ENCODE measurements around the gene INSR. TPM values are rescaled to one million over a fixed set of nuclear protein-coding genes. Genes with fewer than 3 reads are reported as not detected.
"Not testable (repeated sequence)": the region's sequence is repeated elsewhere in the genome, so short reads cannot be mapped to it uniquely, and the experiment has no call there.

The INSR gene
- total and polyA plus RNA-seq, 8 donors = 14.0 to 22.8 (median 18.2) TPM

DNA sequence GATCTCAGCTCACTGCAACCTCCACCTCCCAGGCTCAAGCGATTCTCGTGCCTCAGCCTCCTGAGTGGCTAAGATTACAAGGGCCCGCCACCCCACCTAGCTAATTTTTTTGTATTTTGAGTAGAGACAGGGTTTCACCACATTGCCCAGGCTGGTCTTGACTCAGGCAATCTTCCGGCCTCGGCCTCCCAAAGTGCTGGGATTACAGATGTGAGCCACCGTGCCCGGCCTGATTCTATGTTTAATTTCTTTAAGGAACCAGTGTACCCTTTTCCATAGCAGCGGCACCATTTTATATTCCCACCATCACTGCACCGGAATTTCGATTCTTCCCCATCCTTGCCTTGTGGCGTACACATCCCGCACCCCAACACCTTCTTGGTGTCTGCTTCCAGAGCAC is 17.7 kb upstream of the INSR start:
- ATAC-seq = no peak
- H3K4me1 ChIP-seq = no peaks in the 10 kb centered on the region
- no peak overlapping the region for H3K27ac ChIP-seq
- intact Hi-C loops (cut with DNase I) = no loop called here
- H3K36me3 ChIP-seq = no peaks in the 10 kb centered on the region
- no peaks in the 10 kb centered on the region for H3K27me3 ChIP-seq
- H3K4me3 ChIP-seq = no peak overlapping the region
- H3K9me3 ChIP-seq = no peaks in the 10 kb centered on the region
- DNase-seq = no peak
- TF ChIP-seq, protein P1, sequence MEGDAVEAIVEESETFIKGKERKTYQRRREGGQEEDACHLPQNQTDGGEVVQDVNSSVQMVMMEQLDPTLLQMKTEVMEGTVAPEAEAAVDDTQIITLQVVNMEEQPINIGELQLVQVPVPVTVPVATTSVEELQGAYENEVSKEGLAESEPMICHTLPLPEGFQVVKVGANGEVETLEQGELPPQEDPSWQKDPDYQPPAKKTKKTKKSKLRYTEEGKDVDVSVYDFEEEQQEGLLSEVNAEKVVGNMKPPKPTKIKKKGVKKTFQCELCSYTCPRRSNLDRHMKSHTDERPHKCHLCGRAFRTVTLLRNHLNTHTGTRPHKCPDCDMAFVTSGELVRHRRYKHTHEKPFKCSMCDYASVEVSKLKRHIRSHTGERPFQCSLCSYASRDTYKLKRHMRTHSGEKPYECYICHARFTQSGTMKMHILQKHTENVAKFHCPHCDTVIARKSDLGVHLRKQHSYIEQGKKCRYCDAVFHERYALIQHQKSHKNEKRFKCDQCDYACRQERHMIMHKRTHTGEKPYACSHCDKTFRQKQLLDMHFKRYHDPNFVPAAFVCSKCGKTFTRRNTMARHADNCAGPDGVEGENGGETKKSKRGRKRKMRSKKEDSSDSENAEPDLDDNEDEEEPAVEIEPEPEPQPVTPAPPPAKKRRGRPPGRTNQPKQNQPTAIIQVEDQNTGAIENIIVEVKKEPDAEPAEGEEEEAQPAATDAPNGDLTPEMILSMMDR (IDR thresholded peaks at IDR 0.05) = no peak

DNA sequence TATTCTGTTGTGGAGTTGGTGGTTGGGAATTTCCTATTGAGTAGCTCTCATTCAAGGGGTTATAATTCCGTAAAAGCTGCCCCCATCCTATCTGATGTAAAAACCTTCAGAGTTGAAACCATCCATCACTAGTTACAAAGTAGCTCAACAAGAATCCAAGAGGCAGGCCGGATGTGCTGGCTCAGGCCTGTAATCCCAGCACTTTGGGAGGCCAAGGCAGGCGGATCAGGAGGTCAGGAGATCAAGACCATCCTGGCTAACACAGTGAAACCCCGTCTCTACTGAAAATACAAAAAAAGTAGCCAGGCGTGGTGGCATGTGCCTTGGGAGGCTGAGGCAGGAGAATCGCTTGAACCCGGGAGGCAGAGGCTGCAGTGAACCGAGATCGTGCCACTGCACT is 14.1 kb upstream of the INSR start:
- intact Hi-C loops (cut with DNase I); DNase-seq; H3K9me3 ChIP-seq; H3K36me3 ChIP-seq; H3K27me3 ChIP-seq; H3K27ac ChIP-seq; H3K4me3 ChIP-seq; H3K4me1 ChIP-seq; ATAC-seq: not testable (repeated sequence)

DNA sequence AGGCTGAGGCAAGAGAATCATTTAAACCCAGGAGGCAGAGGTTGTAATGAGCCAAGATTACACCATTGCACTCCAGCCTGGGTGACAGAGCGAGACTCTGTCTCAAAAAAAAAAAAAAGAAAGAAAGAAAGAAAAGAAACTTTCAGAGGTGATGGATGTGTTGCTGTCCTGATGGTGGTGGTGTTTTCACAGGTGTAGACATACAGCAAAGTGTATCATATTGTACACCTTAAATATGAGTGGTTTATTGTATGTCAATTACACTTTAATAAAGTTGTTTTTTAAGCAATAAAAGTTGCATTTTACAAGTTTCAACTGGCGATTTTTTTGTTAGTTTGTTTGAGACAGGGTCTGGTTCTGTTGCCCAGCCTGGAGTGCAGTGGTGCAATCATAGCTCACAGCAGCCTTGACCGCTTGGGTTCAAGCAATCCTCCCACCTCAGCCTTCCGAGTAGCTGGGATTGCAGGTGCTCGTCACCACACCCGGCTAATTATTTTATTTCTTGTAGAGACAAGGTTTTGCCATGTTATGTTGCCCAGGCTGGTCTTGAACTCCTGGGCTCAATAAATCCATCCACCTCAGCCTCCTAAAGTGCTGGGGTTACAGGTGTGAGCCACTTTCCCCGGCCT is 13.5 kb upstream of the INSR start:
- TF ChIP-seq, protein P1 (IDR thresholded peaks at IDR 0.05) = no peak
- H3K4me1 ChIP-seq = peaks cover 0 to 2% of the 10 kb centered on the region in 2 donors
- ATAC-seq = no peak
- intact Hi-C loops (cut with DNase I) = no loop called here
- no peaks in the 10 kb centered on the region for H3K9me3 ChIP-seq
- H3K27ac ChIP-seq = no peak overlapping the region
- H3K4me3 ChIP-seq = no peak overlapping the region
- no peak for DNase-seq
- no peaks in the 10 kb centered on the region for H3K27me3 ChIP-seq
- H3K36me3 ChIP-seq = no peaks in the 10 kb centered on the region

DNA sequence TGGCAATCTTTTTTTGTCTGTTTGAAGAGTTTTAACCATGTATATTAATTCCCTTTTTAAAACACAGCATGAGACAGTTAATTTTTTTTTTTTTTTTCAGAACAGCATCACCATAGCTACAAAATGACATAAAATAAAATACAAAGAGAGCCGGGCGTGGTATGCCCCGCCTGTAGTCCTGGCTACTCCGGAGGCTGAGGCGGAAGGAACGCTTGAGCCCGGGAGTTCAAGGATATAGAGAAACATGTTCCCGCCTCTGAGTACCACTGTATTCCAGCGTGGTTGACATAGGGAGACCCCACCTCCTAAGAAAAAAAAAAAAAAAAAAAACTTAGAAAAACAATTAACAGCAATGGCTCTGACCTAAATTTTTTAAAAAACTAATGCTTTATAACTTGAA is 10.0 kb upstream of the INSR start:
- H3K27me3 ChIP-seq = peaks cover 0 to 5% of the 10 kb centered on the region in 2 donors
- no peaks in the 10 kb centered on the region for H3K36me3 ChIP-seq
- peaks cover 0 to 2% of the 10 kb centered on the region in 2 donors for H3K4me1 ChIP-seq
- ATAC-seq (peak; percentile 22), DNase-seq (no peak)
- no peak overlapping the region for H3K4me3 ChIP-seq
- H3K27ac ChIP-seq = no peak overlapping the region
- no peaks in the 10 kb centered on the region for H3K9me3 ChIP-seq
- TF ChIP-seq, protein P1 (IDR thresholded peaks at IDR 0.05) = no peak
- intact Hi-C loops (cut with DNase I) = no loop called here

DNA sequence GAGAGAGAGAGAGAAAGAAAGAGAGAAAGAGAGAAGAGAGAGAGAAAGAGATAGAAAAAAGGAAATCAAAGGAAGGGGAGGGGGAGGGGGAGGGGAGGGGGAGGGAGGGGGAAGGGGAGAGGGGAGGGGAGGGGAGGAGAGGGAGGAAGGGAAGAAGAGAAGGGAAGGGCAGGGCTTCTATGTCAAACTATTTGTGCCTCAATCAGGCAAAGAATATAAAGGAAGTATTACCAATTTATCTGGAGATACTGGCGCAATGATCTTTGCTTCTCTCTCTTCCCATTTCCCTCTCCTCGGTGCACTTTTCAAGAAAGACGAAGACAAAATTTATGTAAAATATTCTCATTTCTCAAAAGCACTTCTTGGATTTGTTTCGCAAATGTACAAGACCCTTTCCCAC is 9.3 kb upstream of the INSR start:
- no peak overlapping the region for H3K27ac ChIP-seq
- intact Hi-C loops (cut with DNase I) = no loop called here
- H3K9me3 ChIP-seq = no peaks in the 10 kb centered on the region
- no peak overlapping the region for H3K4me3 ChIP-seq
- DNase-seq (no peak), ATAC-seq (no peak)
- peaks cover 0 to 9% of the 10 kb centered on the region in 2 donors for H3K27me3 ChIP-seq
- no peaks in the 10 kb centered on the region for H3K36me3 ChIP-seq
- peaks cover 0 to 2% of the 10 kb centered on the region in 2 donors for H3K4me1 ChIP-seq
- TF ChIP-seq, protein P1 (IDR thresholded peaks at IDR 0.05) = no peak

DNA sequence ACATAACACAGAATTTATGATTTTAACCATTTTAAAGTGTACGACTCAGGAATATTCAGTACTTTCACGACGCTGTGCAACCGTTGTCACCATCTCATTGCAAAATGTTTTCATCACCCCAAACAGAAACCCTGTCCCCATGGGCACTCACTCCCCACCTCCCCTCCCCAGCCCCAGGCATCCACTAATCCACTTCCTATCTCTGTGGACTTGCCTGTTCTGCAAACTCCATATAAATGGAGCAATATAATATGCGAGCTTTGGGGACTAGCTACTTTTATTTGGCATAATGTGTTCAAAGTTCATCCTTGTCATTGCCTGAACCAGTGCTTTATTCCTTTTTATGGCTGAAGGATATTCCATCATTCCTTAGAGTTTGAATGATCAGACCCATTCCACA is 7.3 kb upstream of the INSR start:
- Histone ChIP-seq H3K4me1 (peaks cover 0 to 2% of the 10 kb centered on the region in 2 donors), H3K36me3 (no peaks in the 10 kb centered on the region), H3K4me3 (no peak overlapping the region), H3K27ac (no peak overlapping the region), H3K9me3 (no peaks in the 10 kb centered on the region), H3K27me3 (peaks cover 0 to 9% of the 10 kb centered on the region in 2 donors)
- intact Hi-C loops (cut with DNase I) = no loop called here
- ATAC-seq = no peak
- TF ChIP-seq, protein P1 (IDR thresholded peaks at IDR 0.05) = no peak
- DNase-seq = no peak

All from left lung (tissue), 10 donors.